Islet precursor cell (in vitro differentiated cells): ENCODE measurements around the gene ZNF668.

ENCODE experiments used
- DNase-seq: peaks from one replicate; pipeline ENCODE4 v3.0.0-alpha.2; 2018

Gene ZNF668

GRCh38 chr16:31080756-31081419 lies 6.8 kb upstream of the ZNF668 start:
- no peak for DNase-seq

DNA sequence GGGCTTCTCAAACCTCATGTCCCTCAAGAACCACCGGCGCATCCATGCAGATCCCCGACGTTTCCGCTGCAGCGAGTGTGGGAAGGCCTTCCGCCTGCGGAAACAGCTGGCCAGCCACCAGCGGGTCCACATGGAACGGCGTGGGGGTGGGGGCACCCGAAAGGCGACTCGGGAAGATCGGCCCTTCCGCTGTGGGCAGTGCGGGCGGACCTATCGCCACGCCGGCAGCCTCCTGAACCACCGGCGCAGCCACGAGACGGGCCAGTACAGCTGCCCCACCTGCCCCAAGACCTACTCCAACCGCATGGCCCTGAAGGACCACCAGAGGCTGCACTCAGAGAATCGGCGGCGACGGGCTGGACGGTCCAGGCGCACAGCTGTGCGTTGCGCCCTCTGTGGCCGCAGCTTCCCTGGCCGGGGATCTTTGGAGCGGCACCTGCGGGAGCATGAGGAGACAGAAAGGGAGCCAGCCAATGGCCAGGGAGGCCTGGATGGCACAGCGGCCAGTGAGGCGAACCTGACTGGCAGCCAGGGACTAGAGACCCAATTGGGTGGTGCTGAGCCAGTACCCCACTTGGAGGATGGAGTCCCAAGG lies 6.1 kb upstream of the ZNF668 start:
- DNase-seq: peak; percentile 49

- peak; percentile 52 for DNase-seq
Observed at GRCh38 chr16:31079342-31079944, 5.4 kb upstream of the ZNF668 start.

- DNase-seq: no peak
Observed at GRCh38 chr16:31078597-31079341, 4.7 kb upstream of the ZNF668 start.

- no peak for DNase-seq
Observed at GRCh38 chr16:31077592-31078396, 3.8 kb upstream of the ZNF668 start.

DNA sequence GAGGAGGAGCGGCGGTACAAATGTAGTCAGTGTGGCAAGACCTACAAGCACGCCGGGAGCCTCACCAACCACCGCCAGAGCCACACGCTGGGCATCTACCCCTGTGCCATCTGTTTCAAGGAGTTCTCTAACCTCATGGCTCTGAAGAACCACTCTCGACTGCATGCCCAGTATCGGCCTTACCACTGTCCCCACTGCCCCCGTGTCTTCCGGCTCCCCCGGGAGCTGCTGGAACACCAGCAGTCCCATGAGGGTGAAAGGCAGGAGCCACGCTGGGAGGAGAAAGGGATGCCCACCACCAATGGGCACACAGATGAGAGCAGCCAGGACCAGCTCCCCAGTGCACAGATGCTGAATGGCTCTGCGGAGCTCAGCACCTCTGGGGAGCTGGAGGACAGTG lies 3.0 kb upstream of the ZNF668 start:
- no peak for DNase-seq

GRCh38 chr16:31076319-31076718 lies 2.3 kb upstream of the ZNF668 start:
- no peak for DNase-seq

DNA sequence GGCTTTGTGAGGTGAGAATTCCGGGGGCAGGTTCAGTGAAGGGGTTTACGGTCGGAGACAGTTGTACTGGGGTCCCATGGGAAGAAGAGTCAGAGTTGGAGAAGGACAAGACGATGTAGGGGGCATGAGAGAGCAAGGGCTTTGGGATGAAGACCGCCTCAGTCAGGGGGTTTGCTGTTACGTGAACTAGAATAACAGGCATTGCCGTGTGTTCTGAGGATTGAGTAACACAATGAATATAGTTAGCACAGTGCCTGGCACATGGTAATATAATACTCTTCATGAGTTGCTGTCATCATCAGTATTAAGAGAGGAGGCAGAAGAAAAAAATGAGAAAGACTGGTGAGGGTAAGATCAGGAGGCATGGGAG lies 759 bp upstream of the ZNF668 start:
- no peak for DNase-seq

- peak; percentile 97 for DNase-seq
Observed at GRCh38 chr16:31073142-31073969, 684 bp downstream of the ZNF668 start.

- peak; percentile 59 for DNase-seq
Observed at GRCh38 chr16:31072540-31073141, 1.4 kb downstream of the ZNF668 start.

GRCh38 chr16:31071861-31072260 lies 2.2 kb downstream of the ZNF668 start:
- DNase-seq: no peak

- DNase-seq: no peak
Observed at GRCh38 chr16:31067342-31067741, 6.7 kb downstream of the ZNF668 start.

- DNase-seq: peak; percentile 92
Observed at GRCh38 chr16:31064882-31065461, 9.1 kb downstream of the ZNF668 start.

- DNase-seq: no peak
Observed at GRCh38 chr16:31063843-31064611, 10.0 kb downstream of the ZNF668 start.

DNA sequence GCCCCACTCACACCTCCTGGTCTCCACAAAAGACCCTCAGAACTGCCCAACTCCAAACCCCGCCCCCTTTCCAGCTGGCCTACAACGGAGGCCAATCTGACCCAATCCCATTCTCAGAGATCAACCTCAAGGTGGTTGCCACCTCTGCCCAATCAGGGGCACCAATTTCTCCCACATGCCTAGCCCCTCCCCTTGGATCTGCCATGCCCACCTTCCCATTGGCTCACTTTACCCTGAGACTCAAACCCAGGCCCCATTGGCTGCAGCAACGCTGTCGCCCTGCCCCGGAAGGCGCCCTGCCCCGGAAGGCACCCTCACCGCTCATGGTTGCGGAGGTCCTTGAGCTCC lies 10.6 kb downstream of the ZNF668 start:
- no peak for DNase-seq

DNA sequence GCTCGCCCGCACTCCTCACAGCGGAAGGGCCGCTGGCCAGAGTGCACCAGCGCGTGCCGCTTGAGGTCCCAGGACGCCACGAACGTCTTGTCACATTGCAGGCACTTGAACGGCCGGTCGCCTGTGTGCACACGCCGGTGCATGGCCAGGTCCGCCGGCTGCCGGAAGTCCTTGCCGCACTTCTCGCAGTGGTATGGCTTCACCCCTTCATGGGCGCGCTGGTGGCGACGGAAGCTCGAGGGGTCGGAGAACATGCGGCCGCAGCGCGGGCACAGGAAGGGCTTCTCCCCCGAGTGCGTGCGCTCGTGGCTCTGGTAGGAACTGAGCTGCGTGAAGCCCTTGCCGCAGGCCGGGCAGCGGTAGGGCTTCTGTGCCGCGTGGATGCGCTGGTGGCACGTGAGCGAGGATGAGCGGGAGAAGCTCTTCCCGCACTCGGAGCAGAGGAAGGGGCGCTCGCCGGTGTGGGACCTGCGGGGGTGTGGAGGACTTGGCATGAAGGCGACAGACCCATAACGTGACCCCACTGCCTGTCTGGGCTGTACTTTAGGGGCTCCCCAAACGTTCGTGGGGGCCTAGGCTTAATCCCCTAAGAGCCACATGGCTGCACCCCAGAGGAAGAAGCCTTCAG lies 12.1 kb downstream of the ZNF668 start:
- DNase-seq: no peak

DNA sequence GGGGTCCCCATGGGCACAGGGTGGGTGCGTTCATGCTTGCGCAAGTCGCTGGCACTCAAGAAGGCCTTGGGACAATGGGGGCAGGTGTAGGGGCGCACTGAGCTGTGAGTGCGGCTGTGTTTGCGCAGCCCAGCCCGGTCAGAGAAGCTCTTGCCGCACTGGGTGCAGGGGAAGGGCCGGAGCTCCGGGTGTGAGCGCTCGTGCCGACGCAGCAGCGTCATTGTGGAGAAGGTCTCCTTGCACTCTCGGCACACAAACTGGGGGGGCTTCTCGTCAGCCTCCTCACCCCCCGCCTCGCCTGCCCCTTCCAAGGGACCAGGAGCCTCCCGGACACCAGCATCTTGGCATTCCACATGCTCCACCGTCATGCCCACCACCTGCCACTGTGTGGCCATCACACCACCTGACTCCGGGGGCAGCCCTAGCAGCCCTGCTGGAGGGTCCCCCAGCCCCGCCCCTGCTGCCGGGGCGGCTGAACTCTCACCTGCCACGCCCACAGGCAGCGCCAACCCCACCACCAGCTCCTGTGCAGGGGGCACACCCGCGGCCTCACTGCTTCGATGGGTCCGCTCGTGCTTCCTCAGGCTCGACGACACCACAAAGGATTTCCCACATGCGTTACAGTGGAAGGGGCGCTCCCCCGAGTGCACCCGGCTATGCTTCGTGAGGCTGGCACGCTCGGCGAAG lies 12.8 kb downstream of the ZNF668 start:
- DNase-seq: no peak

DNA sequence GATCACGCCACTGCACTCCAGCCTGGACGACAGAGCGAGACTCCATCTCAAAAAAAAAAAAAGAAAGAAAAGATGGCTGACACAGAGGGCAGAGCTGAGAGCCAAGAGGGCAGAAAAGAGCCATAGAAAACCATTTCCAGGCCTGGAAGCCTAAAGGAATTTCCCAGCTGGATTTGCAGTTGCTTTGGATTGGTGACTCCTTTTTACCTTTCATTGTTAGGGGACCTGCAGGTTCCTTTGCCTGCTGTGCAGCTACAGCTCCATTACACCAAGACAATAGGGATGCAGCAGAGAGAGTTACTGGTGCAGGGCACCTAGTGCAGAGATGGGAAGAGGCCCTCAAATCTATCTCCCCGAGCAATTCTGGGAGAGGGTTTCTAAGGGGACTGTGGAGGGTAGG lies 18.4 kb downstream of the ZNF668 start:
- no peak for DNase-seq

- DNase-seq: no peak
Observed at GRCh38 chr16:31052114-31052513, 21.9 kb downstream of the ZNF668 start.
